Eye (tissue), 1 donor: ENCODE results near the gene MAST4.

ENCODE experiments used
- DNase-seq: peaks from one replicate; pipeline ENCODE4 v3.0.0-alpha.2; 2015

MAST4 gene

GRCh38 chr5:66923457-66923856 is 327.3 kb downstream of the MAST4 start:
- no peak for DNase-seq

- DNase-seq: no peak
These were observed 327.7 kb downstream of the MAST4 start for GRCh38 chr5:66923922-66924321.

GRCh38 chr5:66927140-66927539 is 330.9 kb downstream of the MAST4 start:
- DNase-seq: no peak

GRCh38 chr5:66929281-66929680 is 333.1 kb downstream of the MAST4 start:
- DNase-seq: no peak

GRCh38 chr5:66929995-66930394 is 333.8 kb downstream of the MAST4 start:
- no peak for DNase-seq

GRCh38 chr5:66931651-66932050 is 335.5 kb downstream of the MAST4 start:
- DNase-seq: no peak

- DNase-seq: no peak
These were observed 336.3 kb downstream of the MAST4 start for GRCh38 chr5:66932457-66932856.

- no peak for DNase-seq
These were observed 336.9 kb downstream of the MAST4 start for GRCh38 chr5:66933066-66933465.

GRCh38 chr5:66939094-66939493 is 342.9 kb downstream of the MAST4 start:
- no peak for DNase-seq

- peak; percentile 10 for DNase-seq
These were observed 349.5 kb downstream of the MAST4 start for GRCh38 chr5:66945389-66946349.

GRCh38 chr5:66947458-66947857 is 351.3 kb downstream of the MAST4 start:
- DNase-seq: no peak

GRCh38 chr5:66949066-66949465 is 352.9 kb downstream of the MAST4 start:
- no peak for DNase-seq

- DNase-seq: no peak
These were observed 356.0 kb downstream of the MAST4 start for GRCh38 chr5:66952153-66952552.

GRCh38 chr5:66956439-66956838 is 360.2 kb downstream of the MAST4 start:
- no peak for DNase-seq

GRCh38 chr5:66958201-66958979 is 362.2 kb downstream of the MAST4 start:
- DNase-seq: peak; percentile 58

GRCh38 chr5:66958980-66959641 is 362.9 kb downstream of the MAST4 start:
- peak; percentile 80 for DNase-seq

- DNase-seq: no peak
These were observed 363.5 kb downstream of the MAST4 start for GRCh38 chr5:66959653-66960052.

- DNase-seq: peak; percentile 48
These were observed 364.4 kb downstream of the MAST4 start for GRCh38 chr5:66960369-66961137.

- DNase-seq: no peak
These were observed 367.4 kb downstream of the MAST4 start for GRCh38 chr5:66963559-66963971.

- DNase-seq: no peak
These were observed 370.2 kb downstream of the MAST4 start for GRCh38 chr5:66966439-66966838.

- no peak for DNase-seq
These were observed 370.9 kb downstream of the MAST4 start for GRCh38 chr5:66967102-66967501.

GRCh38 chr5:66967826-66968262 is 371.7 kb downstream of the MAST4 start:
- no peak for DNase-seq
